HG02763 (cell line): Measurements from ENCODE around the gene HPS4.
"Not testable (repeated sequence)": the region's sequence is repeated elsewhere in the genome, so short reads cannot be mapped to it uniquely, and the experiment has no call there.

ENCODE experiments used
- ATAC-seq: cut with Tn5 transposase; IDR thresholded peaks from one replicate; pipeline ENCODE4 v1.9.1; 2021; ENCODE audit warnings: mild to moderate bottlenecking, moderate library complexity; ENCODE audit not compliant: unreplicated experiment

The HPS4 gene

DNA sequence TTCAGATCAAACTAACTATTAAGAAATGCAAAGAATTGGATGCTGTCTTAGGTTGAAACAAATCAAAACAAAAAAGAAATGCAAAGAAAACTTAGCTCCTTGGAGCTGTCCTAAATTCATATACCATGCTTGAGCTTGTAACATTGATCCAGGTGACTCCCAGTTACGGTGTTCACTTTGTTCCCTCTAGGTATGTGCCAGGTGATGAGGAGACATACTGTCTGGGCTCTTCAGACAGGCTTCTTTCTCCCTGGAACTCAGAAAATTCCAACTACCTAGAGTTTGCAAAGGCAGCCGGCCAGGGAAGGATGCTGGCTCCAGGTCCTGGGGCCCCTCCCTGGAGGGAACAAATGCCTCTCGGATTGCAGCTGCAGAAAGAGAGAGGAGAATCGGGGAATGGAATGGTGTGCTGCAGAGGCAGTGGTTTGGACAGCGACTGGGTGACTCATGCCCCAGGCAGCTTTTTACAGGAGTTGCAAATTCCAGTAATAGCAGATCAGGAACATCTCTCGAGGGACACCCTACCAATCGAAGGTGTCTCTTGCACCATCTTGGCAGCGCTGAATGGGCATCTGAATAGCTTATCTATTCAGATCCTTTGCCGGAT, 66.8 kb downstream of the HPS4 start:
- no peak for ATAC-seq

DNA sequence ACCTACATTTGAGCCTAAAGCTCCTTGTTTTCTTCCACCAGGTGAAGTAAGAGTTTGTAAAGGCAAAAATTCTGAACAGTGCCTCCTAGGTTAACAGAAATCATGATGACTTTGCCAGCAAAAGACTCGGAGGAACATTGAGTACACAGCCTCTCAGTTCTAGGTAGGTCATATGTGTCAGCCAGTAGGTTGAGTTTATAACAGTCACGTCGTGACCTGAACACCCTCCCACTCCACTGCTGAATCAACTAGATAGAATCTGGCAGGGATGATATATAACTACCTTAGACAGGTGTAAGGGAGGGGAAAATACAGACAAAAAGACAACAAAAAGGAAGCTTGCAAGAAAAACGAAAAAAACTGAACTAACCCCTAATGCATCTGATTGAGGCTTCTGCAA, 67.3 kb downstream of the HPS4 start:
- no peak for ATAC-seq

DNA sequence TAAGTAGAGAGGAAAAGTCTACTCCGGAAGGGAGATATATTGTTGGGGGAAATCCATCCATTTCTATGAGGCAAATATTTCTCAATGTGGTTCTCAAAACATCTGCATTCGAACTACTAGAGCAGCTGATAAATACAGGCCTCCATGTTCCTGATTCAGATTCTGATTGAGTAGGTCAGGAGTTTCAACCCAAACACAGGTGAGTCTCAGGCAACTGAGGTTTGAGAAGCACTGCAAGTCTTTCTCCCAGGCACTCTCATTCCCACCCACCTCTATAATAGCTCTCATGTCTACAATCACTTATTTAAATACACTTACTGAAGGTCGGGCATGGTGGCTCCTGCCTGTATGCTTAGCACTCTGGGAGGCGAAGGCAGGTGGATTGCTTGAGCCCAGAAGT, 69.2 kb downstream of the HPS4 start:
- no peak for ATAC-seq

DNA sequence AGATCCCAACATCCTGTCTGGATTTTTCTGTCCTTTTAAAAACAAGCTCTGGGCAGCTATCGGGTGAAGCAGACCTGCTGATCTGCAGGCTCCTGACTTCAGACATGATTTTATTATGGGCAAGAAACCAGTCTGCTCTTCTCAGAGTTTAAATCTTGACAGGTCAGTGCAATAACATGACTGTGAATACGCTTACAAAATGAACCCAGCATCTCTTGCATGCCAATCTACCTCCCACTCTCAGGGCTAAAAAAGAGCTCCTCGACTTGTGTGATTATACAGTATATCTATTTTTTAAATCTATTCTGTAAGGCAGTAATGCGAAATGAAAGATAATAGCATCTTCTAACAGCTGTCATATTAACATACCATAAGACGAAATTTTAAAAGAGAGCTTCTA, 73.2 kb downstream of the HPS4 start:
- no peak for ATAC-seq

DNA sequence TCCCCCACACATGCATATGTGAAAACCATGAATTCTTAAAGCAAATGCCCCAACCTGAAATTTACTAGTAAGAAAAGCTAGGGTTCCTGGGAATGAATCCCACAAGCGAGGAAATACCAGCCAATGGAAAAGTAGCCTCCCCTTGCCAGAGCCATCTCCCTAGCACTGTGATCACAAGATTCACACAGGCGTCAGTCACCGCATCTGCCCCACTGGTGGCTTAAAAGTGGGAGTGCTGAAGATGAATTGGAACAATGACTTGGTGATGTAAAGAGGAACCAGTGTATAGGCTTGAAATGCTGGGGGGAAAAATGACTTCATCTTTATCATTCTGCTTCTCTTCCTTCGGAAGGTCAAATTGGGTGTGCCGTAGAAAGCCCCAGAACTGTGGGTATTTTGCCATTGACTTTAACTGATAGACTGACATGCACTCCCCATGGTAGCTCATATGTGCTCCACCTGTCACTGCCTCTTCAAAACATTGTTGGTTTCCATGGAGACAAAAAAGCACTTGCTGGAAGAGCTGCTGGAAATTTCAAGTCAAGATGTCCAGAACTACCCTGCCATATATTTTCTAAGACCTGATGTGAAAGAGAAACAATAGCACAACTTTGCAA, 73.8 kb downstream of the HPS4 start:
- ATAC-seq, result no peak

DNA sequence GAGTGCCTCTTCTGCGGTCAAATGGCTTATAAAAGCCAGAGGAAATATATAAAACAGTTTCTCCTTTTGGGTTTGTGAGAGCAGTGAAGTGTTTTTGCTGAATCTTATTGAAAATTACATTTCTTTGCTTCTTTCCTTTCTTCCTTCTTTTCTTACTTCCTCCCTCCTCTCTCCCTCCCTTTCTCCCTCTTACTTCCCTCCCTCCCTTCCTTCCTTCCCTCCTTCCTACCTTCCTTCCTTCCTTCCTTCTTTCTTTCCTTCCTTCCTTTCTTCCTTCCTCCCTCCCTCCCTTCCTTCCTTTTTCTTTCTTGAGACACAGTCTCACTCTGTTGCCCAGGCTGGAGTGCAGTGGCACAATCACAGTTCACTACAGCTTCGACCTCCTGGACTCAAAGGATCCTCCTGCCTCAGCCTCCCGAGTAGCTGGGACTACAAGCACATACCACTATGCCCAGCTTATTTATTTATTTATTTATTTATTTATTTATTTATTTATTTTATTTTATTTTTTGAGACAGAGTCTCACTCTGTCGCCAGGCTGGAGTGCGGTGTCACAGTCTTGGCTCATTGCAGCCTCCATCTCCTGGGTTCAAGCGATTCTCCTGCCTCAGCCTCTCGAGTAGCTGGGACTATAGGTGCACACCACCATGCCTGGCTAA, 74.9 kb downstream of the HPS4 start:
- not testable (repeated sequence) for ATAC-seq

DNA sequence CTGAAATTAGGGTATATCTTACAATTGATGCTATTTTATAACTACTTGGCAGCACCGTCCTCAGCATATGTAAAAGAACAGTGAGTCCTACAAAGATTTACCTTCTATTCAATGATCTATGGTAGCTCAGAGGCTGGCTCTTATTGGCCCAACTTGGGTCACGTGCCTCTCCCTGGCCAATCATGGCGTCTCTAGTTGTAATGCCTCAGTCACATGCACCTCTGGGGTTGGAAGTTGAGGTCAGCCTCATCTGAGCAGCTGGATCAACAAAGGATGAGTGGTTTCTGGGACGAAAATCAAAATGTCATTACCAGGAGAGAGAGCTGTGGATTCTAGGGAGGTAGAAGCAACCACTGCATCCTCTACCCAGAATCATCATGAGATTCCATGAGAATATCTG, 77.5 kb downstream of the HPS4 start:
- no peak for ATAC-seq

DNA sequence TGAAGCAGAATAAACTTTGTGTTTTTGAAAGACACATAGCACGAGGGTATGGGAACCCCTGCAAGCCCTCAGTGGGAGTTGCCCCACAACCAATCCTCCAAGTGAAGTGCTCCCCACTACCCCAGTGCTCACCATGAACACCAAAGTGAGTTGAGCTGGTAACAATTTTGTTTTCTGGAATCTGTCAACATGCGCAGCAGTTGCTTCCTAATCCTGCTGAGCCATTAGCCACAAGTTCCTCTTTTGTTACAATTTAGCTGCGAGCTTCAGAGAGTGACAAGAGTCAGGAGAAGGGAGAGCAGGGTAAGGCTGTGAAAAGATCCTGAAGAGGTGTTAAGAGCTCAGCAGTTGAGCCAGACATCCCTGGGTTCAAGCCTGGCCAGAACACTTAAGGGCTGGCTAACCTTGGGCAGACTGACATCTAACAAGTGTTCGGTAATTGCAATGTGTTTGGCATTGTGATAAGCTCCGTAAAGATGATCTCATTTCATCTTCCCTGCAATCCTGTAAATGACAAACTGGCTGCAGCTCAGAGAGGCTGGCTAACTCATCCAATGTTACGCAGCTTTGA, 78.6 kb downstream of the HPS4 start:
- no peak for ATAC-seq

DNA sequence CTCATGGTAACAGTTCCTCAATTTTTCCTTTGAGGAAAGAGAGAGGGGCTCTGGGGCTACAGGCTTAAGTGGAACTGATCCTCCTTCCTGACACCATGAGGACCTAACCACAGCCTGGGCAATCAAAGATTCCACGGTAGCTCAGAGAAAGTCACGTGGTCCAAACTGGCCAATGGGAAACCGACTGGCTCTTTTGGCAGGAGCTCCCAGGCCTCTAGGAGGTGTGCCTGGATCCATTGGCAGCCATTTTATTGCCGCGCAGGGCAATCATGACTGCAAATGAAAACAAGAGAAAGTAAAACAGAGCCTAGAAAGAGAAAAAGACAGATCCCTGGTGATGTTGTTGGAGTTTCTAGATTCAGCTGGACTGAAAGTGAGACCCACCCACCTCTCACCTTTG, 81.9 kb downstream of the HPS4 start:
- ATAC-seq, result no peak
